Stimulated activated CD4-positive, alpha-beta T cell treated with anti-CD3 and anti-CD28 coated beads, Interleukin-2, amount 100 ng/mL, for 48 hours (primary cell): Measurements from ENCODE around the gene KAT6B.

Experiments used
- DNase-seq, 2 donors: peaks; one replicate each; pipeline ENCODE4 v3.0.0-alpha.2; 2020

Gene KAT6B

GRCh38 chr10:74960670-74961069, 134.3 kb downstream of the KAT6B start:
- no peak for DNase-seq

GRCh38 chr10:74962517-74962916, 136.1 kb downstream of the KAT6B start:
- no peak for DNase-seq

- DNase-seq = no peak
Observed at GRCh38 chr10:74963549-74963948, 137.1 kb downstream of the KAT6B start.

GRCh38 chr10:74967911-74968666, 141.7 kb downstream of the KAT6B start:
- no peak for DNase-seq

- DNase-seq = no peak
Observed at GRCh38 chr10:74968667-74969061, 142.3 kb downstream of the KAT6B start.

- DNase-seq = no peak
Observed at GRCh38 chr10:74969093-74969492, 142.7 kb downstream of the KAT6B start.

- no peak for DNase-seq
Observed at GRCh38 chr10:74969530-74969929, 143.1 kb downstream of the KAT6B start.

- DNase-seq = no peak
Observed at GRCh38 chr10:74973741-74974392, 147.5 kb downstream of the KAT6B start.

GRCh38 chr10:74975758-74976157, 149.4 kb downstream of the KAT6B start:
- no peak for DNase-seq

GRCh38 chr10:74976565-74976964, 150.2 kb downstream of the KAT6B start:
- DNase-seq = no peak

- no peak for DNase-seq
Observed at GRCh38 chr10:74977072-74977471, 150.7 kb downstream of the KAT6B start.

GRCh38 chr10:74977913-74978847, 151.8 kb downstream of the KAT6B start:
- peak in 1 of 2 donors; percentile 18 for DNase-seq

GRCh38 chr10:74981831-74982633, 155.6 kb downstream of the KAT6B start:
- no peak for DNase-seq

GRCh38 chr10:74982634-74982982, 156.2 kb downstream of the KAT6B start:
- DNase-seq = no peak

GRCh38 chr10:74983383-74983782, 157.0 kb downstream of the KAT6B start:
- no peak for DNase-seq

- DNase-seq = no peak
Observed at GRCh38 chr10:74987339-74988053, 161.1 kb downstream of the KAT6B start.

GRCh38 chr10:74988054-74988775, 161.8 kb downstream of the KAT6B start:
- DNase-seq = no peak

GRCh38 chr10:74988832-74989561, 162.6 kb downstream of the KAT6B start:
- no peak for DNase-seq

GRCh38 chr10:74991435-74991834, 165.0 kb downstream of the KAT6B start:
- DNase-seq = no peak

- no peak for DNase-seq
Observed at GRCh38 chr10:74992068-74992467, 165.7 kb downstream of the KAT6B start.

GRCh38 chr10:74993649-74994048, 167.2 kb downstream of the KAT6B start:
- no peak for DNase-seq
